Activated CD4-positive, alpha-beta memory T cell treated with anti-CD3 and anti-CD28 coated beads, Interleukin-2, amount 10 ng/mL, durations not matched to agents 7 days and 5 days (primary cell): ENCODE data around the gene SGTA. TPM values are rescaled to one million over a fixed set of nuclear protein-coding genes. Genes with fewer than 3 reads are reported as not detected.
"Not testable (repeated sequence)": the region's sequence is repeated elsewhere in the genome, so short reads cannot be mapped to it uniquely, and the experiment has no call there.

Experiments
- CTCF ChIA-PET: fragments of 350-600 bp; sonication (Branson Sonifier 250); formaldehyde crosslinking; loops from one replicate; lab custom pipeline; 2021; ENCODE audit warnings: antibody characterized with exemption, inconsistent platforms; lab: Charles Lee
- POLR2A ChIA-PET: fragments of 350-600 bp; sonication (Branson Sonifier 250); formaldehyde crosslinking; loops from one replicate; lab custom pipeline; 2021; ENCODE audit warnings: antibody characterized with exemption; lab: Charles Lee
- DNase-seq: peaks from one replicate; pipeline ENCODE4 v3.0.0-alpha.2; 2020
- H3K27ac Mint-ChIP-seq: one replicate; pipeline ENCODE4 v1.8.0; 2021; ENCODE audit warnings: mild to moderate bottlenecking, mixed read lengths
- H3K27me3 Mint-ChIP-seq: one replicate; pipeline ENCODE4 v1.8.0; 2021; ENCODE audit warnings: mixed read lengths
- H3K36me3 Mint-ChIP-seq: one replicate; pipeline ENCODE4 v1.8.0; 2021; ENCODE audit warnings: low read depth, mixed read lengths
- H3K4me1 Mint-ChIP-seq: one replicate; pipeline ENCODE4 v1.8.0; 2021; ENCODE audit warnings: mixed read lengths
- H3K4me3 Mint-ChIP-seq: one replicate; pipeline ENCODE4 v1.8.0; 2021; ENCODE audit warnings: mild to moderate bottlenecking, mixed read lengths
- H3K9me3 Mint-ChIP-seq: one replicate; pipeline ENCODE4 v1.8.0; 2021; ENCODE audit warnings: mixed read lengths
- total RNA-seq, 2 experiments: library from RNA; stranded (reverse); gene quantifications; one replicate each; pipeline ENCODE4 v1.2.3, GENCODE V29; 2021

SGTA gene
- total RNA-seq, 2 experiments from 2014 or later, result 38.2 to 42.7 TPM

DNA sequence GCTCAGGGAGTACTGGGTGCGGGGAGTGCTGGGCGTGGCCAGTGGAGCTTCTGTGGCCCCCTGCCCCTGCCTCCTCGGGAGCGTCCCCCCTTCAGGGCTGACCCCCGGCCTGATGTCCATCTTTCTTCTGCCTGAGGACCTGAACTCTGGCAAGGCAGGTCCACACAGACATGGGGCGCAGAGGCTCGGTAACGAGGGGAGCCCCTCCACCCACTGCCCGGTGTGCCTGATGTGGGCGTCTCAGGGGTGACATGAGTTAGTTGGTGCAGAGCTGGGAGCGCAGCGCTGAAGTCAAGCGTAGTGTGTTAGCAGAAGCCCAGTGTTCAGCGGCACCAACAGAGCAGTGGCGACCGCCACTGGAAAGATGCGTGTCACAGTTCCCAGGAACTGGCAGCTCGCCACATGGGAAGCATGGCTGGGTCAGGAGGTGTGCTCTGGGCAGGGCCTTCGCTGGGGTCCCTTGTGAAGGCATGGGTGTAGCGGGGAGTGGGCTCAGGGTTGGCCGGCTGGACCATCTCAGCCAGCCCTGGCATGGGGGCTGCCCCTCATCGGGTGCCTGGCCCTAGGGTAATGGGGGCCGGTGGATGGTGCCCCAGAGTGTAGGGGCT is 13.7 kb upstream of the SGTA start:
- no peak overlapping the region for H3K27ac Mint-ChIP-seq
- no peak for DNase-seq
- ChIA-PET POLR2A (no interaction called here), CTCF (no interaction called here)
- H3K27me3 Mint-ChIP-seq, result no peaks in the 10 kb centered on the region
- peaks cover 36% of the 10 kb centered on the region for H3K36me3 Mint-ChIP-seq
- H3K4me1 Mint-ChIP-seq, result no peaks in the 10 kb centered on the region
- H3K9me3 Mint-ChIP-seq, result no peaks in the 10 kb centered on the region
- no peak overlapping the region for H3K4me3 Mint-ChIP-seq

DNA sequence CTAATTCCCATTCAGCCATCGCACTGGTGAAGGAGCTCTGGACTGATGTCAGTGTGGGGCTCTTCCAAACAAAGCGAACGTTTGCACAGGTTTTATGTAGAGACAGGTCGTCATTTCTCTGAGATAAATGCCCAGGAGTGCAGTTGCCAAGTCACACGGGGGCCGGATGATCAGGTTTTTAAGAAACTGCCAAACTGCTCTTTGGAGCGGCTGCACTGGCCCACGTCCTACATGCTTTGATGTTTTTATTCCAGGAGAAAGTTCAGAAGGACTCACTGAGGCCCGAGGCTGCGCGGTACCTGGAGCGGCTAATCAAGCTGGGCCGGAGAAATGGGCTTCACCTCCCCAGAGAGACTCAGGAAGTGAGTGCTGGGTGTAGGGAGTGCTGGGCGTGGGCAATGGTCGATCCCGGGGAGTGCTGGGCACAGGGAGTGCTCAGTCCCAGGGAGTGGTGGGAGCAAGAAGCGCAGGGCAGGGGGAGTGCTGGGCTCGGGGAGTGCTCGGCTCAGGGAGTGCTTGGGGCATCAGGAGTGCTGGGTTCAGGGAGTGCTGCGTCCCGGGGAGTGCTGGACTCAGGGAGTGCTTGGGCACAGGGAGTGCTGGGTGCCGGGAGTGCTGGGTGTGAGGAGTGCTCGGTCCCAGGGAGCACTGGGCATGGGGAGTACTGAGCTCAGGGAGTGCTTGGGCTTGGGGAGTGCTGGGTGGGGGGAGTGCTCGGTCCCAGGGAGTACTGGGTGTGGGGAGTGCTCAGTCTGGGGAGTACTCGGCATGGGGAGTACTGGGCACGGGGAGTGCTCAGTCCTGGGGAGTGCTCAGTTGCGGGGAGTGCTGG is 13.0 kb upstream of the SGTA start:
- no peaks in the 10 kb centered on the region for H3K4me1 Mint-ChIP-seq
- H3K9me3 Mint-ChIP-seq, result no peaks in the 10 kb centered on the region
- ChIA-PET POLR2A (no interaction called here), CTCF (no interaction called here)
- no peak overlapping the region for H3K27ac Mint-ChIP-seq
- no peaks in the 10 kb centered on the region for H3K27me3 Mint-ChIP-seq
- H3K36me3 Mint-ChIP-seq, result peaks cover 35% of the 10 kb centered on the region
- no peak overlapping the region for H3K4me3 Mint-ChIP-seq
- no peak for DNase-seq

- H3K27ac Mint-ChIP-seq, result no peak overlapping the region
- H3K27me3 Mint-ChIP-seq, result no peaks in the 10 kb centered on the region
- H3K4me1 Mint-ChIP-seq, result peaks cover 3% of the 10 kb centered on the region
- no peak overlapping the region for H3K4me3 Mint-ChIP-seq
- CTCF ChIA-PET, result no interaction called here
- peaks cover 37% of the 10 kb centered on the region for H3K36me3 Mint-ChIP-seq
- DNase-seq, result no peak
- POLR2A ChIA-PET, result no interaction called here
- H3K9me3 Mint-ChIP-seq, result no peaks in the 10 kb centered on the region
Observed at GRCh38 chr19:2793577-2793976, 10.5 kb upstream of the SGTA start.

- H3K4me1 Mint-ChIP-seq, result peaks cover 5% of the 10 kb centered on the region
- ChIA-PET POLR2A (no interaction called here), CTCF (no interaction called here)
- no peaks in the 10 kb centered on the region for H3K27me3 Mint-ChIP-seq
- H3K9me3 Mint-ChIP-seq, result no peaks in the 10 kb centered on the region
- H3K4me3 Mint-ChIP-seq, result no peak overlapping the region
- no peak for DNase-seq
- H3K27ac Mint-ChIP-seq, result no peak overlapping the region
- H3K36me3 Mint-ChIP-seq, result peaks cover 37% of the 10 kb centered on the region
Observed at GRCh38 chr19:2793126-2793525, 10.1 kb upstream of the SGTA start.

DNA sequence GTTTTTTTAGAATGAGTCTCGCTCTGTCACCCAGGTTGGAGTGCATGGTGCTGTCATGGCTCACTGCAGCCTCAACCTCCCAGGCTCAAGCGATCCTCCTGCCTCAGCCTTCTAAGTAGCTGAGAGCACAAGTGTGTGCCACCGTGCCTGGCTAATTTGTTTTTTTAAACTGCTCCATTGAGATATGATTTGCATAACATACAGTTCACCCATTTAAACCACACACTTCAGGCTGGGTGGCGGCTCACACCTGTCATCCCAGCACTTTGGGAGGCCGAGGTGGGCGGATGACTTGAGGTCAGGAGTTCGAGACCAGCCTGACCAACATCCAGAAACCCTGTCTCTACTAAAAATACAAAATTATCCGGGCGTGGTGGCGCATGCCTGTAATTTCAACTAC is 9.6 kb upstream of the SGTA start:
- H3K4me1 Mint-ChIP-seq, H3K27me3 Mint-ChIP-seq, H3K27ac Mint-ChIP-seq, H3K9me3 Mint-ChIP-seq, CTCF ChIA-PET, H3K4me3 Mint-ChIP-seq, DNase-seq, POLR2A ChIA-PET: not testable (repeated sequence)
- peaks cover 41% of the 10 kb centered on the region for H3K36me3 Mint-ChIP-seq

DNA sequence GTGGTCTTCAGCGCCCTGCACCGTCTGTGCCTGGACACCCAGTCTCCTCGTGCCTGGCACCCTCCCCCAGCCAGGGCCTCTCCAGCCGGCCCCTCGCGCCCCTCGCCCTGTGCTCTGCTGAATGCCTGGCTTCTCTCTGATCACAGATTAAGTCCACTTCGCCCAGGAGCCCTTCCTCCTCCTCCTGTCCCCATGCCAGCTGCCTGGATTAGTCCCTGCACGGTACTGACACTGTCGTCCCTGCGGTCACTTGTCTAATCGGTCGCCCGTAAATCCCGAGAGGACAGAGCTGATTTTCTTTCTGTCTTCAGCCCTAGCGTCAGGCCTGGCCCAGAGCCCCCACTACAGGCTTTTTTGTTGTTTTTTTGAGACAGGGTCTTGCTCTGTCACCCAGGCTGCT is 8.8 kb upstream of the SGTA start:
- POLR2A ChIA-PET, result no interaction called here
- H3K27ac Mint-ChIP-seq, result no peak overlapping the region
- H3K4me1 Mint-ChIP-seq, result peaks cover 16% of the 10 kb centered on the region
- H3K4me3 Mint-ChIP-seq, result no peak overlapping the region
- DNase-seq, result no peak
- peaks cover 45% of the 10 kb centered on the region for H3K36me3 Mint-ChIP-seq
- CTCF ChIA-PET, result no interaction called here
- H3K27me3 Mint-ChIP-seq, result no peaks in the 10 kb centered on the region
- no peaks in the 10 kb centered on the region for H3K9me3 Mint-ChIP-seq

DNA sequence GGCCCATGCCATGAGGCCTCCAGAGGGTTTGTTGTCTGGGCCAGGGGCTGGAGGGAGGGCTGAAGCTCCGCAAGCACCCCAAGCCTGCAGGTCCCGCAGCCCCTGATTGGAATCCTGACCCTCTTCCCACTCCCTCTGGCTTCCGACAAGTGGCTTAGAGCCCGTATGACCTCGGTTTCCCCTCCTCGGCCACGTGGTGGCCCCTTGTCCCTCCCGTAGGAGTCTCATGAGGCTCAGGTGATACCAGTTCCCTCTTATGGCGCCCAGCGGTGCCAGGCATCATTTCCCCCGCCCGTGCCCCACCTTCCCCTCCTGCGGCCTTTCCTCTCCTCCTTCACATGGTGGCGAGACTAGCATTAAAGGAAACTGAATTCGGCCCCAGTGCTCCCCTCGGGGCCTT is 8.4 kb upstream of the SGTA start:
- Mint-ChIP-seq H3K36me3 (peaks cover 44% of the 10 kb centered on the region), H3K27me3 (no peaks in the 10 kb centered on the region), H3K9me3 (no peaks in the 10 kb centered on the region), H3K27ac (no peak overlapping the region), H3K4me1 (peaks cover 18% of the 10 kb centered on the region), H3K4me3 (no peak overlapping the region)
- DNase-seq, result no peak
- CTCF ChIA-PET, result no interaction called here
- POLR2A ChIA-PET, result no interaction called here

GRCh38 chr19:2790557-2791271 is 7.6 kb upstream of the SGTA start:
- Mint-ChIP-seq H3K27me3 (no peaks in the 10 kb centered on the region), H3K27ac (no peak overlapping the region), H3K9me3 (no peaks in the 10 kb centered on the region), H3K4me1 (peaks cover 23% of the 10 kb centered on the region), H3K36me3 (peaks cover 41% of the 10 kb centered on the region), H3K4me3 (no peak overlapping the region)
- ChIA-PET POLR2A (no interaction called here), CTCF (no interaction called here)
- DNase-seq, result no peak

GRCh38 chr19:2790194-2790556 is 7.1 kb upstream of the SGTA start:
- no peak for DNase-seq
- no peaks in the 10 kb centered on the region for H3K9me3 Mint-ChIP-seq
- peaks cover 24% of the 10 kb centered on the region for H3K4me1 Mint-ChIP-seq
- H3K36me3 Mint-ChIP-seq, result peaks cover 36% of the 10 kb centered on the region
- H3K27me3 Mint-ChIP-seq, result no peaks in the 10 kb centered on the region
- no peak overlapping the region for H3K4me3 Mint-ChIP-seq
- no peak overlapping the region for H3K27ac Mint-ChIP-seq
- ChIA-PET CTCF (no interaction called here), POLR2A (no interaction called here)

DNA sequence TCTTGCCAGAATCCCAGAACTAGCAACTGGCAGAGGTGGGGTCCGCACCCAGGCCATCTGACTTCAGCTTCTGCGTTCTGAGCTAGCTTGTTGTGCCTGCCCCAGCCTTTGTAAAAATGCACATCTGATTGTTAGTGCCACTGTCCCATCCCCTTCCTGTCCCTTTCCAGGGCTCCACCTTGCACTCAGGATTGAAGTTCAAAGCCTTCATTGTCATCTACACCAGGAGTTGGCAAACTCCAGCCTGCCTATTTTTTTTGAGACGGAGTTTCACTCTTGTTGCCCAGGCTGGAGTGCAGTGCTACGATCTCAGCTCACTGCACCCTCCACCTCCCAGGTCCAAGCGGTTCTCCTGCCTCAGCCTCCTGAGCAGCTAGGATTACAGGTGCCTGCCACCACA is 5.2 kb upstream of the SGTA start:
- CTCF ChIA-PET, result no interaction called here
- POLR2A ChIA-PET, result no interaction called here
- Mint-ChIP-seq H3K27ac (no peak overlapping the region), H3K4me1 (peaks cover 40% of the 10 kb centered on the region), H3K9me3 (no peaks in the 10 kb centered on the region), H3K27me3 (no peaks in the 10 kb centered on the region), H3K36me3 (peaks cover 29% of the 10 kb centered on the region), H3K4me3 (no peak overlapping the region)
- no peak for DNase-seq

DNA sequence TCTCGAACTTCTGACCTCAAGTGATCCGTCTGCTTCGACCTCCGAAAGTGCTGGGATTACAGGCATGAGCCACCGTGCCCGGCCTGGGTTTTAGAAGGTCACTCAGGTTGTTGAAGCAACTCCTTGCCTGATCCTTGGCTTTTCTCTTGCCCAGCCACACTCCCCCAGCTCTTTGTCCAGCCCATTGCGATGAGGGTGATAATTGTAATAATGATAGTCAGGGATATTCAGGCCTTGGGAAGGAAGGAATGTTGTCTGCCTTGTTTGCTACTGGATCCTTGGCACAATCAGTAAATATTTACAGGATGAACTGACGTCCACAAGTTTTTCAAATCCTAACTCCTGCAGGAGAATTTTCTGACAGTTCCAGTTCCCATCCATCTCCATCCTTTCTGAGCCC is 4.0 kb upstream of the SGTA start:
- Mint-ChIP-seq H3K9me3 (no peaks in the 10 kb centered on the region), H3K36me3 (peaks cover 26% of the 10 kb centered on the region), H3K4me3 (peak overlapping the region; percentile 88), H3K27ac (no peak overlapping the region), H3K27me3 (no peaks in the 10 kb centered on the region), H3K4me1 (peaks cover 45% of the 10 kb centered on the region)
- CTCF ChIA-PET, result no interaction called here
- DNase-seq, result no peak
- POLR2A ChIA-PET, result no interaction called here

DNA sequence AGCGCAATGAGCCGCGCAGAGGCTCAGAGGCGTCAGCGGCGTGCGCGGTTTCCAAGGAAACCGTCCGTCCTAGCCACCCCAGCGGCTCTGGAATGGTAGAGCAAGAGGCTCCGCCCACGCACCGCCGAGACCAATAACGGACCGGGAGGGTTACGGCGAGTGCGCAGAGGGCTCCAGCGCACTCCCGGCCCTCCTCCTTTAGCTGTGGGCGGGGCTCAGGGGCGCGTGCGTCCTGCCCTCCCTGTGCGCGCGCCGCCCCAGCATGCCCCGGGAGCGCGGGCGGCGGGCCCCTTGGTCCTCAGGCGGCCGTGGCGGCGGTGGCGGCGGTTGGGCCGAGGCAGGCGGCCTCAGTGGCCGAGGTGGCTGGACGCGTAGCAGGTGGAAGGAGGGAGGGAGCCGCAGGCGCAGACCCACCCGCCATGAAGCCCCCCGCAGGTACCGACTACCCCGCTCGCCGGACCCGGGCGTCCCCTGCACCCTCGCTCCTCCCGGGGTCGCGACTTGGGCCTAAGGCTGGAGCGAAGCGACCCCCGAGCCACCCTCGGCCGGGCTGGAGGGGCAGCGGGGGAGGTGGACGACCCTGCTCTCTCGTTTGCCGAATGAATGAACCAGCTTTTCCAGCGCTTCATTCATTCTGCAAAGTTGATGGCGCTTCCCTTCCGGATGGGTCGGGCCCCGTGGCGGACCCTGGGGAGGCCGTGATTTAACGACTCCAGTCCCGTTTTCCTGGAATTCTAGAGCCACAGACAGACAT is 2.3 kb upstream of the SGTA start, which contains the start of gene THOP1:
Gene THOP1, plus strand, starts transcription at position 260 of the 754 bp plus-strand sequence. Its CDS starts 160 bp downstream, at position 420.
- Mint-ChIP-seq H3K4me3 (peak within 1 kb of the TSS; percentile 88), H3K4me1 (peaks cover 62% of the 10 kb centered on the region), H3K27ac (peak within 1 kb of the TSS; percentile 68), H3K9me3 (no peaks in the 10 kb centered on the region), H3K36me3 (peaks cover 27% of the 10 kb centered on the region), H3K27me3 (no peaks in the 10 kb centered on the region)
- ChIA-PET POLR2A (interaction anchor here (0.9 to 1.3 kb wide), 4 partner anchors 10 to 309 kb away, joined by 3 to 8 read pairs (median 4); partner anchors contain the start of genes GADD45B, SLC39A3 and ZNF57), CTCF (interaction anchor here (1.0 to 1.3 kb wide), 2 partner anchors 34 to 137 kb away, joined by 3 to 5 read pairs; partner anchors contain the start of gene ZNF554)
- DNase-seq, result peak; percentile 99
